GM18502 (cell line): ENCODE measurements around the gene MOB3A.
"Not testable (repeated sequence)": the region's sequence is repeated elsewhere in the genome, so short reads cannot be mapped to it uniquely, and the experiment has no call there.

Experiments
- ATAC-seq: cut with Tn5 transposase; IDR thresholded peaks from one replicate; pipeline ENCODE4 v1.9.1; 2021; ENCODE audit warnings: mild to moderate bottlenecking; ENCODE audit not compliant: unreplicated experiment, poor library complexity

Gene MOB3A

GRCh38 chr19:2096034-2096479, at the start of gene MOB3A:
TSS of gene MOB3A (minus strand) at chr19:2096326. CDS start at chr19:2078560, 17,766 bp downstream.
- ATAC-seq, result peak; percentile 42

- ATAC-seq, result no peak
Measured at GRCh38 chr19:2145831-2146241, 49.7 kb upstream of the MOB3A start.

GRCh38 chr19:2144190-2144589, 48.1 kb upstream of the MOB3A start:
- no peak for ATAC-seq

GRCh38 chr19:2142173-2142829, 46.2 kb upstream of the MOB3A start:
- ATAC-seq, result no peak

- no peak for ATAC-seq
Measured at GRCh38 chr19:2140138-2140569, 44.0 kb upstream of the MOB3A start.

- ATAC-seq, result no peak
Measured at GRCh38 chr19:2139385-2140137, 43.4 kb upstream of the MOB3A start.

- no peak for ATAC-seq
Measured at GRCh38 chr19:2138061-2138728, 42.1 kb upstream of the MOB3A start.

GRCh38 chr19:2136796-2137195, 40.7 kb upstream of the MOB3A start:
- ATAC-seq, result no peak

- no peak for ATAC-seq
Measured at GRCh38 chr19:2135474-2136402, 39.6 kb upstream of the MOB3A start.

GRCh38 chr19:2132731-2133490, 36.8 kb upstream of the MOB3A start:
- no peak for ATAC-seq

GRCh38 chr19:2132191-2132590, 36.1 kb upstream of the MOB3A start:
- ATAC-seq, result no peak

GRCh38 chr19:2131012-2131975, 35.2 kb upstream of the MOB3A start:
- ATAC-seq, result not testable (repeated sequence)

GRCh38 chr19:2129892-2130770, 34.0 kb upstream of the MOB3A start:
- ATAC-seq, result no peak

- no peak for ATAC-seq
Measured at GRCh38 chr19:2129486-2129885, 33.4 kb upstream of the MOB3A start.

GRCh38 chr19:2129022-2129421, 32.9 kb upstream of the MOB3A start:
- no peak for ATAC-seq

- ATAC-seq, result not testable (repeated sequence)
Measured at GRCh38 chr19:2128252-2128651, 32.1 kb upstream of the MOB3A start.

- no peak for ATAC-seq
Measured at GRCh38 chr19:2127758-2128157, 31.6 kb upstream of the MOB3A start.
